PC-3 (cell line): ENCODE data around the gene EIF4A3. TPM values are rescaled to one million over a fixed set of nuclear protein-coding genes. Genes with fewer than 3 reads are reported as not detected.

Experiments used
- ATAC-seq: fragments of 200-7000 bp; cut with Tn5 transposase; 2 replicates; pipeline ENCODE4 v1.9.1; 2020; ENCODE audit warnings: mild to moderate bottlenecking, moderate library complexity
- BruUV-seq: library from RNA; stranded (reverse); fragments of 400-500 nt; replicated peaks from 2 replicates; lab custom pipeline; 2021; lab: Mats Ljungman, UMichigan
- CTCF ChIA-PET: fragments of 300-600 bp; sonication (Branson Sonifier 250); formaldehyde crosslinking; loops from one replicate; lab custom pipeline; 2022; ENCODE audit warnings: antibody characterized with exemption; lab: Charles Lee
- POLR2A ChIA-PET: fragments of 300-600 bp; sonication (Branson Sonifier 250); formaldehyde crosslinking; loops from one replicate; lab custom pipeline; 2022; ENCODE audit warnings: antibody characterized with exemption; ENCODE audit not compliant: unreplicated experiment; lab: Charles Lee
- DNase-seq: peaks from one replicate; pipeline ENCODE4 v3.0.0-alpha.2; 2015
- H2AFZ ChIP-seq: fragments of 300-600 bp; sonication (generic); 2 replicates; pipeline ENCODE4 v1.6.0; 2016; ENCODE audit warnings: antibody characterized with exemption, low read length
- H3F3A ChIP-seq: fragments of 300-600 bp; sonication (generic); one replicate; pipeline ENCODE4 v1.6.0; 2017; ENCODE audit warnings: antibody characterized with exemption, low read length, control low read depth, mild to moderate bottlenecking; ENCODE audit not compliant: unreplicated experiment
- H3K27ac ChIP-seq: fragments of 300-600 bp; sonication (generic); 2 replicates; pipeline ENCODE4 v1.5.1; 2016; ENCODE audit warnings: mild to moderate bottlenecking, low read length
- H3K27me3 ChIP-seq: fragments of 300-600 bp; sonication (generic); 2 replicates; pipeline ENCODE4 v1.6.1; 2016; ENCODE audit warnings: low read length, mixed read lengths
- H3K36me3 ChIP-seq: fragments of 300-600 bp; sonication (generic); 2 replicates; pipeline ENCODE4 v1.6.1; 2016; ENCODE audit warnings: low read depth, mixed run types, low read length, mixed read lengths
- H3K4me1 ChIP-seq: fragments of 300-600 bp; sonication (generic); 2 replicates; pipeline ENCODE4 v1.5.1; 2016; ENCODE audit warnings: low read length; ENCODE audit not compliant: insufficient read depth
- H3K4me2 ChIP-seq: fragments of 300-600 bp; sonication (generic); 2 replicates; pipeline ENCODE4 v1.6.0; 2016; ENCODE audit warnings: low read length
- H3K4me3 ChIP-seq: fragments of 300-600 bp; sonication (generic); 2 replicates; pipeline ENCODE4 v1.5.1; 2016; ENCODE audit warnings: mild to moderate bottlenecking, low read length, mixed read lengths
- H3K79me2 ChIP-seq: fragments of 300-600 bp; sonication (generic); 2 replicates; pipeline ENCODE4 v1.6.1; 2017; ENCODE audit warnings: low read length, mixed read lengths
- H3K9ac ChIP-seq: fragments of 300-600 bp; sonication (generic); 2 replicates; pipeline ENCODE4 v1.6.0; 2016; ENCODE audit warnings: mild to moderate bottlenecking, low read length
- H3K9me2 ChIP-seq: fragments of 300-600 bp; sonication (generic); replicated peaks from 2 replicates; pipeline ENCODE4 v1.6.1; 2016; ENCODE audit warnings: mixed run types, low read length, mixed read lengths
- H3K9me3 ChIP-seq: fragments of 300-600 bp; sonication (generic); 2 replicates; pipeline ENCODE4 v1.6.1; 2016; ENCODE audit warnings: low read length, mixed read lengths
- H4K20me1 ChIP-seq: fragments of 300-600 bp; sonication (generic); 2 replicates; pipeline ENCODE4 v1.6.1; 2016; ENCODE audit warnings: low read length, mixed read lengths
- EZH2 ChIP-seq: fragments of 300-600 bp; sonication (generic); IDR thresholded peaks from one replicate; pipeline ENCODE4 v1.6.1; 2017; ENCODE audit warnings: antibody characterized with exemption, mild to moderate bottlenecking, low read length; ENCODE audit not compliant: unreplicated experiment
- EZH2phosphoT487 ChIP-seq: fragments of 300-600 bp; sonication (generic); IDR thresholded peaks from 2 replicates; pipeline ENCODE4 v1.6.1; 2018; ENCODE audit warnings: mild to moderate bottlenecking, antibody characterized with exemption, low read length, borderline replicate concordance
- intact Hi-C: fragments of 100-400 bp; cut with micrococcal nuclease; formaldehyde crosslinking; loops from 2 replicates; pipeline ENCODE4 v1.9.0; 2023
- total RNA-seq: library from RNA; depleted of rRNA; stranded (reverse); fragments of >200 nt; gene quantifications from 2 replicates; pipeline ENCODE4 v1.2.3, GENCODE V29; 2014
- TF ChIP-seq, protein P1 (sequence below): fragments of 300-600 bp; sonication (generic); conservative IDR thresholded peaks from 2 replicates; pipeline ENCODE4 v1.5.1; 2017; ENCODE audit warnings: antibody characterized with exemption, low read depth, mild to moderate bottlenecking, low read length

Gene EIF4A3
- total RNA-seq, 1 experiment from 2014 or later: 167 TPM

DNA sequence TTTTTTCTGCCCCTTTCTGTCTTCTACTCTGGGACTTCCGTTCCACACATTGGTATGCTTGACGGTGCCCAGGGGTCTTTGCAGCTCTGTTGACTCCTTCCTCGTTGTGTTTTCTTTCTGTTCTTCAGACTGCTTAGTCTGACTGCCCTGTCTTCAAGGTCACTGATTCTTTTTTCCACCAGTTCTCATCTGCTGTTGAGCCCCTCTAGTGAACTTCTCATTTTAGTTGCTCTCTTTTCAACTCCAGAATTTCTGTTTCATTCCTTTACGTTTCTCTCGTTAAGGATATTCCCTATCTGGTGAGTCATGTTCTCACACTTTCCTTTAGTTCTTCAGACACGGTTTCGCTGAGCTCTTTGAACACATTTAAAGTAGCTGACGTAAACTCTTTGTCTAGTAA is 31.8 kb downstream of the EIF4A3 start:
- Histone ChIP-seq H3K27me3 (no peaks in the 10 kb centered on the region), H2AFZ (no peak overlapping the region), H3K79me2 (no peaks in the 10 kb centered on the region), H3K27ac (no peak overlapping the region), H3K9me3 (no peaks in the 10 kb centered on the region), H3K4me2 (no peak overlapping the region), H3K9me2 (no peaks in the 10 kb centered on the region), H3K4me3 (no peak overlapping the region), H3K9ac (no peak overlapping the region), H3F3A (no peaks in the 10 kb centered on the region), H4K20me1 (no peaks in the 10 kb centered on the region), H3K4me1 (no peaks in the 10 kb centered on the region), H3K36me3 (no peaks in the 10 kb centered on the region)
- ATAC-seq (no peak), DNase-seq (no peak)
- ChIA-PET POLR2A (interaction anchor here (0.7 kb wide), 2 partner anchors 14 to 109 kb away, joined by 3 to 22 read pairs; no protein-coding TSS in a partner anchor), CTCF (no interaction called here)
- TF ChIP-seq EZH2 (no peak), EZH2phosphoT487 (no peak)
- TF ChIP-seq, protein P1, sequence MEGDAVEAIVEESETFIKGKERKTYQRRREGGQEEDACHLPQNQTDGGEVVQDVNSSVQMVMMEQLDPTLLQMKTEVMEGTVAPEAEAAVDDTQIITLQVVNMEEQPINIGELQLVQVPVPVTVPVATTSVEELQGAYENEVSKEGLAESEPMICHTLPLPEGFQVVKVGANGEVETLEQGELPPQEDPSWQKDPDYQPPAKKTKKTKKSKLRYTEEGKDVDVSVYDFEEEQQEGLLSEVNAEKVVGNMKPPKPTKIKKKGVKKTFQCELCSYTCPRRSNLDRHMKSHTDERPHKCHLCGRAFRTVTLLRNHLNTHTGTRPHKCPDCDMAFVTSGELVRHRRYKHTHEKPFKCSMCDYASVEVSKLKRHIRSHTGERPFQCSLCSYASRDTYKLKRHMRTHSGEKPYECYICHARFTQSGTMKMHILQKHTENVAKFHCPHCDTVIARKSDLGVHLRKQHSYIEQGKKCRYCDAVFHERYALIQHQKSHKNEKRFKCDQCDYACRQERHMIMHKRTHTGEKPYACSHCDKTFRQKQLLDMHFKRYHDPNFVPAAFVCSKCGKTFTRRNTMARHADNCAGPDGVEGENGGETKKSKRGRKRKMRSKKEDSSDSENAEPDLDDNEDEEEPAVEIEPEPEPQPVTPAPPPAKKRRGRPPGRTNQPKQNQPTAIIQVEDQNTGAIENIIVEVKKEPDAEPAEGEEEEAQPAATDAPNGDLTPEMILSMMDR: no peak
- intact Hi-C loops: no loop called here
- no TSS peak for BruUV-seq

DNA sequence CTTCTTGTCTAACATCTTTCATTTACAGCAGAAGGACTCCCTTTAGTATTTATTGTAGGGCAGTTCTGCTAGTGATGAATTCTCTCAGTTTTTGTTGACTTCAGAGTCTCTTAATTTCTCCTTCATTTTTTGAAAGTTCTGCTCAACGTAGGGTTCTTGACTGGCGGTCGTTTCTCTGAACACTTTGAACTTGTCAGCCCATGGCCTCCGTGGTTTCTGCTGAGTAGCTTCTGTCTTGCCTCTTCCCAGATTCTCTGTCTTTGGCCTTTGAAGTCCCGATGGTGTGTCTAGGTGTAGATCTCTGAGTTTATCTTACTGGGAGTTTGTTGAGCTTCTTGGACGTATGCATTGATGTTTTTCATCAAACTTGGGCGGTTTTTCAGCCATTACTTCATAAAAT is 32.2 kb downstream of the EIF4A3 start:
- Histone ChIP-seq H4K20me1 (no peaks in the 10 kb centered on the region), H3K36me3 (no peaks in the 10 kb centered on the region), H3K9me2 (no peaks in the 10 kb centered on the region), H3K79me2 (no peaks in the 10 kb centered on the region), H3K9me3 (no peaks in the 10 kb centered on the region), H2AFZ (no peak overlapping the region), H3K9ac (no peak overlapping the region), H3K4me1 (no peaks in the 10 kb centered on the region), H3K4me3 (no peak overlapping the region), H3K4me2 (no peak overlapping the region), H3K27me3 (no peaks in the 10 kb centered on the region), H3K27ac (no peak overlapping the region), H3F3A (no peaks in the 10 kb centered on the region)
- DNase-seq (no peak), ATAC-seq (no peak)
- intact Hi-C loops: no loop called here
- ChIA-PET POLR2A (interaction anchor here (0.7 kb wide), 2 partner anchors 14 to 108 kb away, joined by 3 to 22 read pairs; no protein-coding TSS in a partner anchor), CTCF (no interaction called here)
- TF ChIP-seq, protein P1: no peak
- TF ChIP-seq EZH2: no peak
- TF ChIP-seq EZH2phosphoT487: no peak
- no TSS peak for BruUV-seq

DNA sequence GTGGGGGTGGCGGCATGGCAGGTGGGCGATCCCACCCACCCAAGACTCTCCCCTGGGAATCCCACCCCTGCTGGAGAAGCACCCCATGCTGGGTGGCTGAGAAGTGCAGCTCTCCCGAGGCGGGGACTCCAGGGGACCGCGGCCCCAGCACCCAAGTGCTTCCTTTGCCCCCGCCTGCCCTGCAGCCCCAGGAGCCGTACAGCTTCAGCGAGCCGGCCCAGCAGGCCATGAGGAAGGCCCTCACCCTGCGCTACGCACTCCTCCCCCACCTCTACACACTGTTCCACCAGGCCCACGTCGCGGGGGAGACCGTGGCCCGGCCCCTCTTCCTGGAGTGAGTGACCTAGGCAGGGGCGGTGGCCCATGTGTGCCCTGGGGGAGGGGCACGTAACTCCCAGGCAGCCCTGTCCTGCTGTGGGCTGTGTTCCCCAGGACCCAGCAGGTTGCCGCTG is 33.9 kb downstream of the EIF4A3 start:
- DNase-seq (no peak), ATAC-seq (no peak)
- Histone ChIP-seq H3K4me2 (no peak overlapping the region), H3K27me3 (no peaks in the 10 kb centered on the region), H4K20me1 (no peaks in the 10 kb centered on the region), H3K79me2 (no peaks in the 10 kb centered on the region), H2AFZ (no peak overlapping the region), H3K4me3 (no peak overlapping the region), H3K4me1 (no peaks in the 10 kb centered on the region), H3K9ac (no peak overlapping the region), H3K27ac (no peak overlapping the region), H3F3A (no peaks in the 10 kb centered on the region), H3K9me2 (no peaks in the 10 kb centered on the region), H3K36me3 (no peaks in the 10 kb centered on the region), H3K9me3 (no peaks in the 10 kb centered on the region)
- TF ChIP-seq EZH2: no peak
- TF ChIP-seq EZH2phosphoT487: no peak
- TF ChIP-seq, protein P1: no peak
- intact Hi-C loops: no loop called here
- ChIA-PET CTCF (interaction anchor here (0.7 kb wide), 1 partner anchor 12 kb away, joined by 3 read pairs; the partner anchor contains the start of gene GAA), POLR2A (no interaction called here)
- BruUV-seq: no TSS peak
